KOPT-K1 (cell line): ENCODE data around the gene LRRC30.

Experiments
- H3K27ac ChIP-seq: fragments of 200-600 bp; sonication (generic); 2 replicates; pipeline ENCODE4 v1.5.1; 2016; ENCODE audit warnings: antibody characterized with exemption, mild to moderate bottlenecking, low read depth, low read length; ENCODE audit not compliant: poor library complexity, severe bottlenecking
- H3K36me3 ChIP-seq: fragments of 200-600 bp; sonication (generic); 2 replicates; pipeline ENCODE4 v1.5.1; 2017; ENCODE audit warnings: antibody characterized with exemption, mild to moderate bottlenecking, low read length, moderate library complexity; ENCODE audit not compliant: insufficient read depth
- H3K9me3 ChIP-seq: fragments of 200-600 bp; sonication (generic); 2 replicates; pipeline ENCODE4 v1.5.1; 2017; ENCODE audit warnings: antibody characterized with exemption, low read length, mild to moderate bottlenecking; ENCODE audit not compliant: insufficient read depth, poor library complexity, severe bottlenecking

LRRC30 gene

DNA sequence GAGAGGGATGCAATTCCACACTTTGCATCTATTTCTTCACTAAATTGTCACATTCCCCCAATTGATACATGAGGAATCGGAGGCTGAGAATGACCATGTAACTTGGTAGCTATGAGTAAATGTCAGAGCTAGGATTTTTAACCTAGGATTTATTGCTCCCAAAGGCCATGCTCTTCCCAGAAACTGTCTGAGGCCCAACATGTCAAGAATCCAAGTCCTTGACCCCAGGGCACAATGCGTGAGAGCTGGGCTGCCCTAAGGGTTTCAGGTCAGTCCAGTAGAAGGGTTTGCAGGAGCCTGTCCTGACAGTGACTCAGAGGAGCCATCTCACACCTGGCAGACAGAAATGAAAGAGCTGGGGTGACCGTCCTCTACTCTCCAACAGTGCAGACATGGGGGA lies 30.3 kb downstream of the LRRC30 start:
- Histone ChIP-seq H3K36me3 (no peaks in the 10 kb centered on the region), H3K9me3 (no peaks in the 10 kb centered on the region), H3K27ac (no peak overlapping the region)

DNA sequence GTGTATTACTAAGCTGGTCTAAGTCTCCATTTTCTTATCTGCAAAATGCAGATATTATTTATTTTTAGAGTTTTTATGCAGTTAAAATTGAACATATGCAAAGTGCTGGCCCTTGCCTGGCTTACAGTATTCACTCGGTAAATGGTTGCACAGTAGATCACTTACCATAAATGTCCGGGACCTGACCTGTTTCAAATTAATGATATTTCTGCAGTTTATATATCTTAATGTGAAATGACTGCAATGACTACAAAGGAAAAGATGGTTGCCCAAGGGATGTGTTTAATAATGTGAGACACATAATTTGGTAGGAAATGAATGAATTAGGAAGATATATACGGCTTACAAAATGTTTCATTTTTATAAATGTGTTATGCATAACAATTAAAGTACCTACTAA lies 37.1 kb downstream of the LRRC30 start:
- H3K27ac ChIP-seq: no peak overlapping the region
- H3K36me3 ChIP-seq: no peaks in the 10 kb centered on the region
- H3K9me3 ChIP-seq: no peaks in the 10 kb centered on the region

DNA sequence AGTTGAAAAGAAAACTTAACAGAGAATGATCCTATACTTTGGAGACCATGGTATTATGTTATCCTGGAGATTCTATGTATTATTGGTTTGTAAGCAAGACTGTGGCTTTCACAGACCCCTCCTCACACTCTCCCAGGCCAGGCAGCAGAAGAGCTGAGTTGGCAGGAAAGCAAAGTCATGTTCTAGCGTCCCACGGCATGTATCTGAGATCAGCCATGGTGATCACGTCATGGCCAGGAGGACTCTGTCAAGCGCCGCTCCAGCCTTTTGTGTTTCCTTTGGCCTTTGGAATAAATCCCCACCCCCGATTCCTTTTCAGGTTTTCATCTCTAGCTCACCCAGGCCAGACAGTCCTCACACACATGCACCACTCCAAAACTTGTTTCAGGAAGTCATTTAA lies 39.1 kb downstream of the LRRC30 start:
- Histone ChIP-seq H3K36me3 (no peaks in the 10 kb centered on the region), H3K9me3 (no peaks in the 10 kb centered on the region), H3K27ac (no peak overlapping the region)

DNA sequence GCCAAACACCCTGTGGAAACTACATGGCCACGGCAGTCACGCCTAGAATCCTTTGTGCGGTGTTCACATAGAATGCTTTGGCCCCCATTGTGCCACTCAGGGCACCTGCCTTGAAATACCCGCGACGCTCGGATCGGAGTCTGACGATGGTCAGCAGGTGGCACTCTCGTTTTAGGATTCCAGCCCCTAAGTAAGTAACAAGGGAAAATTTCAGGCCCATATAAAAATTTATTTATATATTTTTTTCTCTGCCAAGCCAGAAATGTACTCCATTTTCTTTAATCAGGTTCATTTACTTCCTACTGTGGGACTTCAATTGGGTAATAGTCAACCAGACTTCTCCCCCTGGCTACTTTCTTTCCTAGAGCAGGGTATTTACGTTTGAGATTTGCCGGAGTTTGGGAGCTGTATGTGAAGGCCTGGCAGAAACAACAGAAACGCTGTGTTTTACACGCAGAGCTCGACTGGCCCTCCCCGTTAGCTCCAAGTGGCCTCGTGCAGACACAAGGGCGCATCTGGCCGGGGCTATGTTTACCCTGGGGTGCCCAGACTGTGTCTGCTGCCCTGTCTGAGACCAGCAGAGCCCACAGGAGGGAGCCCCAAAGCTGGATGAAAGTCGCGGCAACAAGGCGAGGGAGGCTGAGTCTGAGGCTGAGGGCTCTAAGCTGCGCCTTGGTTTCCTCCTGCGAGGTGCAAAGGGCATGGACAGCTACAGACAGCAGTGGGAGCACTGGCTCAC lies 41.6 kb downstream of the LRRC30 start:
- no peaks in the 10 kb centered on the region for H3K36me3 ChIP-seq
- no peak overlapping the region for H3K27ac ChIP-seq
- no peaks in the 10 kb centered on the region for H3K9me3 ChIP-seq

DNA sequence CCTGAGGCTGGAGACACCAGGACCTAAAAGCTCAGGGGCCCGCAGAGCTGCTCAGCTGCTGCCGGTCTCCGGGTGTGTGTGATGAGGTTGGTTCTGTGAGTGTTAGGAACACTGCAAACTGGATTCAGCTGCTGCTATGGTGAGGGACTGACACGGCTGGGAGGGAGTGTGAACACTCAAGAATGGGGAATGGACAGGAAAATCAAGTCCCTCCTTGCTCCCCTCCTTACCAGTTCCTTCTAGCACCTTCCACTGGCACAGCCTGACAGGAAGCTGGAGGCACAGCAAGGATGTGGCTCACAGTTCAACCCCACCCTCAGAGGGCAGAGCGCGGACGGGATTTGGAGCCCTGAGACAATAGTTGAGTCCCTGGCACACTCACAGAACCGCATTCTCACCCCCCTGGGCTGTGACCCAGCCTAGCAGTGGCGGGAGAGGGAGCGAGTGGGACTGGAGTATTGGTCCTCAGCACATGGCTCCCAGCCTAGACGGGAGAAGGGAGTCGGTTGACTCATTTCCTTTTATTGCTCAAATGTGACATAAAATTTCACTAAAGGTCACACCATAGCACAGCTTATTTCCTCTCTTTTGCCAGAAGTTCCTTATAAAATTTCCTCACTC lies 42.5 kb downstream of the LRRC30 start:
- H3K36me3 ChIP-seq: no peaks in the 10 kb centered on the region
- no peak overlapping the region for H3K27ac ChIP-seq
- H3K9me3 ChIP-seq: no peaks in the 10 kb centered on the region

DNA sequence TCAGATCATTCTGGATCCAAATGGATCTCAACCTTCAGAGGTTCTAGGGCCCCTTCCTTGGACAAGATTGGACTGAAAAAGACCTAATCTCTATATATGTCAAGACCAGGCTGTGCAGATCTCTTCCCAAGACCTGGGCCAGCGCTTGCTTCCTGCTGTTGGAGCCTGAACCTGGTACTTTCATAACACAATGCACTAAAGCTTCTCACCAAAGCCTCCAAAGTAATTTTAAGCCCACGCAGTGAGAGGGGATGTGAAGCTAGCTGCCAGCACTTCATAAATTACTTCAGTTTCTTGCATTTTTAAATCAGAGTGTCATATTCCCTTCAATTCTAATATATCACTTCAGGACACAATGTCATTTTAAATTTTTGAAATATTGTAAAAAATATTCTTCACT lies 50.7 kb downstream of the LRRC30 start:
- no peaks in the 10 kb centered on the region for H3K36me3 ChIP-seq
- H3K9me3 ChIP-seq: no peaks in the 10 kb centered on the region
- no peak overlapping the region for H3K27ac ChIP-seq
